Naive B cell (primary cell): ENCODE data around the gene PAK1. TPM values are rescaled to one million over a fixed set of nuclear protein-coding genes. Genes with fewer than 3 reads are reported as not detected.
A peak's percentile ranks its signal among the peaks of the same experiment; 100 is the strongest.

Source experiments
- ATAC-seq, 2 donors: fragments of 150-1000 bp; cut with Tn5 transposase; 2 replicates each; pipeline ENCODE4 v1.10.0; 2021; ENCODE audit warnings: low read depth in 2 of 2, mild to moderate bottlenecking in 2 of 2, moderate library complexity in 2 of 2
- DNase-seq: peaks from one replicate; pipeline ENCODE4 v3.0.0; 2022
- H3K27ac Mint-ChIP-seq, 6 donors: one replicate each; pipeline ENCODE4 v1.8.0; 2020 to 2022; ENCODE audit warnings: mild to moderate bottlenecking in 6 of 6, mixed read lengths in 6 of 6, moderate library complexity in 5 of 6, inconsistent platforms in 2 of 6
- H3K27me3 Mint-ChIP-seq, 3 donors: one replicate each; pipeline ENCODE4 v1.8.0; 2021 to 2022; ENCODE audit warnings: mixed read lengths in 3 of 3, mild to moderate bottlenecking in 1 of 3
- H3K36me3 Mint-ChIP-seq, 2 donors: one replicate each; pipeline ENCODE4 v1.8.0; 2020 to 2022; ENCODE audit warnings: mixed read lengths in 2 of 2, inconsistent platforms in 1 of 2, mild to moderate bottlenecking in 1 of 2
- H3K4me1 Mint-ChIP-seq, 3 donors: one replicate each; pipeline ENCODE4 v1.8.0; 2020 to 2022; ENCODE audit warnings: mixed read lengths in 3 of 3, inconsistent platforms in 1 of 3, mild to moderate bottlenecking in 1 of 3, moderate library complexity in 1 of 3
- H3K4me3 Mint-ChIP-seq, 8 donors: one replicate each; pipeline ENCODE4 v1.8.0; 2020 to 2022; ENCODE audit warnings: mild to moderate bottlenecking in 8 of 8, mixed read lengths in 8 of 8, moderate library complexity in 8 of 8, inconsistent platforms in 2 of 8
- H3K9me3 Mint-ChIP-seq, 7 donors: one replicate each; pipeline ENCODE4 v1.8.0; 2020 to 2022; ENCODE audit warnings: mixed read lengths in 7 of 7, mild to moderate bottlenecking in 5 of 7, inconsistent platforms in 2 of 7, moderate library complexity in 1 of 7
- polyA plus RNA-seq, 6 donors: library from polyadenylated mRNA; unstranded; fragments of 300-500 nt; fragmentation: Illumina TruSeq; gene quantifications; one replicate each; pipeline ENCODE4 v1.2.3, GENCODE V29; 2021; ENCODE audit warnings: low read depth in 6 of 6

Gene PAK1
- polyA plus RNA-seq, 6 donors from 2014 or later = 7.4 to 11.9 (median 10.7) TPM

- H3K9me3 Mint-ChIP-seq = no peaks in the 10 kb centered on the region
- no peak overlapping the region for H3K27ac Mint-ChIP-seq
- no peak for ATAC-seq
- DNase-seq = no peak
- H3K36me3 Mint-ChIP-seq = no peaks in the 10 kb centered on the region
- peaks cover 0 to 5% (median 0%) of the 10 kb centered on the region in 3 donors for H3K4me1 Mint-ChIP-seq
- no peaks in the 10 kb centered on the region for H3K27me3 Mint-ChIP-seq
- H3K4me3 Mint-ChIP-seq = no peak overlapping the region
These were observed 54.8 kb downstream of the PAK1 start for GRCh38 chr11:77418971-77419597.

GRCh38 chr11:77418155-77418970, 55.5 kb downstream of the PAK1 start:
- H3K4me1 Mint-ChIP-seq = peaks cover 0 to 5% (median 0%) of the 10 kb centered on the region in 3 donors
- DNase-seq (no peak), ATAC-seq (no peak)
- no peak overlapping the region for H3K4me3 Mint-ChIP-seq
- H3K9me3 Mint-ChIP-seq = no peaks in the 10 kb centered on the region
- peak overlapping the region in 1 of 6 donors; percentile 11 for H3K27ac Mint-ChIP-seq
- no peaks in the 10 kb centered on the region for H3K27me3 Mint-ChIP-seq
- H3K36me3 Mint-ChIP-seq = no peaks in the 10 kb centered on the region

- H3K9me3 Mint-ChIP-seq = no peaks in the 10 kb centered on the region
- no peaks in the 10 kb centered on the region for H3K36me3 Mint-ChIP-seq
- H3K4me3 Mint-ChIP-seq = no peak overlapping the region
- H3K4me1 Mint-ChIP-seq = peaks cover 12 to 14% (median 13%) of the 10 kb centered on the region in 3 donors
- DNase-seq = no peak
- no peaks in the 10 kb centered on the region for H3K27me3 Mint-ChIP-seq
- H3K27ac Mint-ChIP-seq = no peak overlapping the region
- no peak for ATAC-seq
These were observed 57.5 kb downstream of the PAK1 start for GRCh38 chr11:77416357-77416756.

- Mint-ChIP-seq H3K27me3 (no peaks in the 10 kb centered on the region), H3K9me3 (no peaks in the 10 kb centered on the region), H3K27ac (no peak overlapping the region), H3K4me1 (peaks cover 29 to 32% (median 31%) of the 10 kb centered on the region in 3 donors), H3K4me3 (no peak overlapping the region), H3K36me3 (no peaks in the 10 kb centered on the region)
- DNase-seq = no peak
- no peak for ATAC-seq
These were observed 59.9 kb downstream of the PAK1 start for GRCh38 chr11:77413850-77414460.

GRCh38 chr11:77412814-77413213, 61.1 kb downstream of the PAK1 start:
- DNase-seq (no peak), ATAC-seq (no peak)
- Mint-ChIP-seq H3K4me1 (peaks cover 27 to 31% (median 29%) of the 10 kb centered on the region in 3 donors), H3K36me3 (no peaks in the 10 kb centered on the region), H3K4me3 (peak overlapping the region in 6 of 8 donors; percentile 4 to 87 (median 55)), H3K27ac (peak overlapping the region in 3 of 6 donors; percentile 46 to 86 (median 54)), H3K27me3 (no peaks in the 10 kb centered on the region), H3K9me3 (no peaks in the 10 kb centered on the region)

GRCh38 chr11:77411717-77412441, 62.0 kb downstream of the PAK1 start:
- Mint-ChIP-seq H3K27ac (peak overlapping the region; percentile 61 to 96 (median 85)), H3K27me3 (no peaks in the 10 kb centered on the region), H3K4me3 (peak overlapping the region; percentile 85 to 97 (median 94)), H3K9me3 (no peaks in the 10 kb centered on the region), H3K36me3 (no peaks in the 10 kb centered on the region), H3K4me1 (peaks cover 27 to 31% (median 29%) of the 10 kb centered on the region in 3 donors)
- DNase-seq = peak; percentile 78
- ATAC-seq = peak; percentile 90 to 91

GRCh38 chr11:77411137-77411707, 62.7 kb downstream of the PAK1 start:
- Mint-ChIP-seq H3K27me3 (no peaks in the 10 kb centered on the region), H3K4me1 (peaks cover 27 to 31% (median 29%) of the 10 kb centered on the region in 3 donors), H3K9me3 (no peaks in the 10 kb centered on the region), H3K36me3 (no peaks in the 10 kb centered on the region), H3K27ac (peak overlapping the region in 5 of 6 donors; percentile 11 to 96 (median 86)), H3K4me3 (peak overlapping the region; percentile 85 to 97 (median 94))
- DNase-seq (no peak), ATAC-seq (peak; percentile 57 to 63)

GRCh38 chr11:77410076-77410827, 63.6 kb downstream of the PAK1 start:
- Mint-ChIP-seq H3K4me1 (peaks cover 27 to 31% (median 29%) of the 10 kb centered on the region in 3 donors), H3K9me3 (no peaks in the 10 kb centered on the region), H3K4me3 (peak overlapping the region in 7 of 8 donors; percentile 3 to 96 (median 87)), H3K36me3 (no peaks in the 10 kb centered on the region), H3K27me3 (no peaks in the 10 kb centered on the region), H3K27ac (peak overlapping the region in 5 of 6 donors; percentile 10 to 90 (median 71))
- no peak for ATAC-seq
- no peak for DNase-seq

GRCh38 chr11:77409046-77409445, 64.8 kb downstream of the PAK1 start:
- no peak for DNase-seq
- no peak overlapping the region for H3K4me3 Mint-ChIP-seq

GRCh38 chr11:77407613-77408012, 66.3 kb downstream of the PAK1 start:
- no peaks in the 10 kb centered on the region for H3K27me3 Mint-ChIP-seq
- H3K36me3 Mint-ChIP-seq = no peaks in the 10 kb centered on the region
- ATAC-seq = no peak
- peak overlapping the region in 1 of 6 donors; percentile 13 for H3K27ac Mint-ChIP-seq
- no peaks in the 10 kb centered on the region for H3K9me3 Mint-ChIP-seq
- no peak for DNase-seq
- H3K4me3 Mint-ChIP-seq = no peak overlapping the region
- H3K4me1 Mint-ChIP-seq = peaks cover 26 to 35% (median 31%) of the 10 kb centered on the region in 3 donors

More at GRCh38 chr11:77409046-77409445, 64.8 kb downstream of the PAK1 start:
- Mint-ChIP-seq H3K9me3 (no peaks in the 10 kb centered on the region), H3K36me3 (no peaks in the 10 kb centered on the region), H3K4me1 (peaks cover 27 to 31% (median 29%) of the 10 kb centered on the region in 3 donors), H3K27ac (no peak overlapping the region), H3K27me3 (no peaks in the 10 kb centered on the region)
- no peak for ATAC-seq

- ATAC-seq (no peak), DNase-seq (no peak)
- Mint-ChIP-seq H3K9me3 (no peaks in the 10 kb centered on the region), H3K4me1 (peaks cover 23 to 33% (median 29%) of the 10 kb centered on the region in 3 donors), H3K27ac (peak overlapping the region in 1 of 6 donors; percentile 13), H3K27me3 (no peaks in the 10 kb centered on the region), H3K4me3 (no peak overlapping the region), H3K36me3 (no peaks in the 10 kb centered on the region)
These were observed 67.5 kb downstream of the PAK1 start for GRCh38 chr11:77406396-77406795.

- Mint-ChIP-seq H3K27me3 (no peaks in the 10 kb centered on the region), H3K4me3 (no peak overlapping the region), H3K36me3 (peaks cover 0 to 6% of the 10 kb centered on the region in 2 donors), H3K9me3 (no peaks in the 10 kb centered on the region), H3K4me1 (peaks cover 7 to 15% (median 10%) of the 10 kb centered on the region in 3 donors), H3K27ac (peak overlapping the region in 1 of 6 donors; percentile 33)
- DNase-seq (no peak), ATAC-seq (no peak)
These were observed 70.7 kb downstream of the PAK1 start for GRCh38 chr11:77403211-77403610.
